ENCODE data around the gene HMX3.

The HMX3 gene

DNA sequence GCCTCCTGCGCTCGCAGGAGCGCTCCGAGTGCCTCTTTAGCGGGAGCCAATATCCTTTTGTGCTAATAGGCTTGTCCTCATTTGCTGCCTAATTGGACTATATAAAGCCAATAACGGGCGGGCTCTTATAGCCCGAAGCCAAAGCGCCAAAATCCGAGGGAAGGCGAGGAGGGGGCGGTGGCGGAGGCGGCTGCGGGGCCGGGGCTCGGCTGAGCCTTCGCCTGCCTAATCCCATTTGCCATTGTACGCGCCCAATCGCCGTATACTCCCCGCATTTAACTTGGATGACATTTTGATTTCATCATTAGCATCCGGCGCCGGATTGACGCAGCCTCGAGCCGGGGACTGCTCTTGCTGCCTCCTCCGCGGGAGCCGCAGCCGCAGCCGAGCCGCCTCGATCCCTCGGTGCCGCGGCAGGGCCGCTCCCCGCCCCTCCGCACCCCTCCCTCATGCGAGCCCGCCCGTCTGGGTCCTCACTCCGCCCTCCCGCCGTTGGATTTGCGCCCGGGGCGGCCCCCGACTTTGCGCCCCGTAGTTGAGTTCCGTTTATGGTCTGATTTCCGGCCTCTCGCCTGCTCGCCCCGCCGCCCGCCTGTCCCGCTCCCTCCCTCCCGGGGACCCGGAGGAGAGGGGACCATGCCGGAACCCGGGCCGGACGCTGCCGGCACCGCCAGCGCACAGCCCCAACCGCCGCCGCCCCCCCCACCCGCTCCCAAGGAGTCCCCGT lies at the start of gene HMX3:
TSS of gene HMX3 (plus strand) at position 556 of the 727 bp plus-strand sequence. CDS start at position 637, 81 bp downstream.
- peak; percentile 63 for DNase-seq

DNA sequence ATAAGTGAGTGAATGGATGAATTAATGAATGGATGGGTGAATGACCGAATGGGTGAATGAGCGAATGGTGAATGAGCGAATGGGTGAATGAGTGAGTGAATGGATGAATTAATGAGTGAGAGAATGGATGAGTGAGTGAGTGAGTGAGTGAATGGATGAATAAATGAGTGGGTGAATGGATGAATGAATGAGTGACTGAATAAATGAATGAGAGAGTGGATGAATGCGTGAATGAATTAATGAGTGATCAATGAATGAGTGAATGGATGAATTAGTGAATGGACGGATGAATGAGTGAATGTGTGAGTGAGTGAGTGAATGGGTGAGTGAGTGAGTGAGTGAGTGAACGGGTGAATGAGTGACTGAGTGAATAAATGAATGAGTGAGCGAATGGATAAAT lies 49.5 kb upstream of the HMX3 start:
- no peak for DNase-seq

DNA sequence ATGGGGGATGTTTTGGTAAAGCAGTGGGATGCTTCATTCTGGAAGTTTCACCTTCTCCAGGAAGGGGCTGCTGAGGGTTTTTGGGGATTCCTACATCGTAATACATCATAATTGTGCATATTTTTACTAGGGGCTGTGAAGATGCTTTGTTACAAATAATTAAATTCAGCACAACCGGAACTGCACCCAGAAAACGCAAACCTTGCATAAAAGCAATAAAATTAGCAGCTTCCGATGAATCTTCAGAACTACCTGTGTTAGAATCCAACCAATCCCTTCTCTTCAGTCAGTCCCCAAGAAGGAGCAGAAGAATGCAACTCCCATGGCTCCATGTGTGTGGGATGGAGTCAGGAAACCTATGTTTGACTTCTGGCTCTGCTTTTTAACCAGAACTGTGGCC lies 48.4 kb upstream of the HMX3 start:
- DNase-seq: no peak

DNA sequence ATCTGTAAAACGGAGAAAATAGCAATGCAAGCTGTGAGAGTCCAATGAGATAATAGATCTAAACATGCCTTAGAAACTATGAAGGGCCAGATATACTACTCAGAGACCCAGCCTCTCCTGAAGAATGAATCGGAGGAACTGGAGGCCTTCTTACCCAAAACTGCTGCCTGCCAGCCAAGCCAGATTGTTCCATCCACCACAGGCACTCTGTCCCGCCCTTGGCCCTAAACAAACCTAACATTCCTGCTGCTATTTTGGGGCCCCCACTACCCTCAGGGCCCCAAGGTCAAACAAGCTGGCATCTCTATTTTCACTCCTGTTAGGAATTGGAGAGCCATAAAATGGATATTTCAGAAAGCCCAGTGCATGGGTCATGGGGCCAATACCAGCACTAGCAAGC lies 48.0 kb upstream of the HMX3 start:
- no peak for DNase-seq

DNA sequence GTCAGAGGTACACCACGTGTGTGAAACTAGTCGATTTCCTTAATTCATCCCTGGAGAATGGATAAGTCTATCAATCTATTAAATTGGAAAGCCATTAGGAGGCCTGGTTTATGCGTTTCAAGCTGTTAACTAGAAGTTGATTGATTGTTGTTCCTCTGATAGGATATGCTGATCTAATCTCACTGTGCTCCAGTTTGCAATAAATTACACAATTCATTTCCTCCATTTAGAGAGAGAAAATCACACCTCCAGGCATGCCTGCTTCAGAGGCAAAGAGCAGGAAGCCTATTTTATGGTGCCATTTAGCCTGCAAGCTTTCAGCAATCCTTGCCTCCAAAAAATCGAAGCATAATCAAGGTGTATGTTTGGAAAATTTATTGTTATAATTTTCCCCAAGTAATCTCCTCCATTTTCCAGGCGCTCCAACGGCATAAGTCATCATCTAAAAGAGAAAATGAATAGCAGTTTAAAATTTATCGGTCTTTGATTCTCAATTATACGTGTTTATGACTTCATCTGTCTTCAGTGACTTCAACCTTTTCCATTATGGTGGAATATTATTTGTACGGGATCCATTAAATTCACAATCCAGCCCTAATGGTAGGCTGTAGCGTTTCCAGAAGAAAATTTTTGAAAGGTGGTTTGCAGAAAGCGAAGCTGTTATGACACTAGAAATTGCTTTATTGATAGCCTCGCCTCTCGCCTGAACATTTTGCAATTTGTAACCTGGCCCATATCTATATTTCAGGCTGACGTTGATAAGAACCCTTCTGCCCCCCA lies 42.9 kb upstream of the HMX3 start:
- no peak for DNase-seq

DNA sequence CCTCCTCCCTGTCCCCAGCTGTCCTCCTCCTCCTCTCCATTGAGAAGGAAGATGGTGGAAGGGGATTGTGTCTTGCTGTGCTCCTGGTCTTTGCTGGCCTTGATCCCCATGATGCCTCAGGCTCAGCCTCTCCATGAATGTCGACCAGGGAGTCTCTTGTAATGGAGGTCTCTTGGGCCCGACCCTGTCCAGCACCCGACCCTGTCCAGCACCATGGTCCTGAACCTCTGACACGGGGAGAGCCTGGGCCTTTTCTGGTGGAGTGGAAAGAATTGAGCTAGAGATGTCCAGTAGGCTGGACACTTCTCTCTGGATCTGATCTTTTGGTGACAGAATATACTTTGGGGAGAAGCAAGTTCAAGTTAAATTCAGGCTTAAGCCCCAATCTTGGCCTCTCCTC lies 42.3 kb upstream of the HMX3 start:
- no peak for DNase-seq

DNA sequence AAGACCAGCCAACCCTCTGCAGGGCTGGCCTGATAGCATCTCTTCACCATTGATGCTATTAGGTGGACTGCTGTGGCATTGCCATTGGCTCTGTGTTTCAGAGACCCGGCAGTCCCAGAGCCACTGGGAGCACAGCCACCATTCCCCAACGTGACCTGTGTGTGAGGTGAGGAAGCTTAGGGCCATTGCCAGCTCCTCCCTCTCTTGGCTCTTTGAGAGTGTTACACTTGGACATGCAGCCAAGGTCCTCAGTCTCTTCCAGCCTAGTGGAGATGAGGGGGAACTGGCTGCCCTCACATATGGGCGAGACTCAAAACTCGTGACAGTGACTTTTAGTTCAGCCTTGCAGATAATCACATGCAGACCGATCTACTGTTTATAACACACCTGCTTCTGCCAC lies 39.3 kb upstream of the HMX3 start:
- no peak for DNase-seq

DNA sequence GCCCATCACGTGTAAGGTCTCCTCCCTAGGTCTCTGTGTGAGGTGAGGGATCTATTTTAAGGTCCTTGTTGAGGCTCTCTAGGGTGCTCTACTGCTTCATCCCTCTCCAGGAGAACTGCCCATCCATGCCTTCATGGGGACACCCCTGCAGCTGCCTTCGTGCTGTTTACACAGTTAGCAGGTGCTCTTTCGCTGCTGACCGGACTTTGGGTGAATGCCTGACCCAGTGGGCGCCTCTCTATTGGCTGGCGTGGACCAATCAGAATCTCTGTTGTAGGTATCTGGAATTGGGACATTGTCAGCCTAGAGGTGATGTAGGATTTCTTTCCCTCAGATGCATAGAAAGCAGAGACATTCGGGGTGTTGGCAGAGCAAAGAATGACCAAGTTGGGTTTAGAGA lies 38.7 kb upstream of the HMX3 start:
- peak; percentile 9 for DNase-seq

DNA sequence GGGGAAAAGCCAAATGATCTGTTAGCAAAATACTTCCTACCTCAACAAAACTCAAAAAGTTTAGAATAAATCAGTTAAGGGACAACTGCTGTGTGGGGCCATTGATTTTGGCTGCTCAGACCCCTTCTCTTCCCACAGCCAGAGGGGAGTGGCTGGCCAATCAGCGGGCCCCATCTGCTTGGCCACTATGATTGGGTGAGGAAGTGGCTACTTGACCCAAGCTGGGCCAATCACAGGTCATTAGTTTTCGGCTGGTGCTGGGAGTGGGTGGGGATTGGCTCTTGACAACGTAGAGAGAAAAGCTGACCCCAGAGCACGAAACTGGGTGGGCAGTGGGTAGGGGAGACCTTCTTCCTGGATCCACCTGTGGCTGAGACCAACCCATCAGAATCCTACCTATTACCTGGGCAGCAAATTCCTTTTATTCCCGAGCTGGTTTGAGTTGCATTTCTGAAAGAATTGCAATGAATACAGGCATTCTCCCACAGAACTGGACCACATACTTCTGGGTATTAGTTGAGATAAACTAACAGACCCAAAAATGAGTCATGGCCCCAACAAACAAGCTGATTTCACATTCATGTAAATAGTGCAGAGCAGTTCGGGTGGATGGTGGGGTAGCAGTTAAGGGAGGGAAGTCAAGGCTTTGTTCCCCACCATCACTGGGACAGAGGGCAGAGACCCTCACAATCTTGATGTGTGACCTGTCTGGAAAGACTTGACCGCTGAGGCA lies 35.6 kb upstream of the HMX3 start:
- DNase-seq: no peak

DNA sequence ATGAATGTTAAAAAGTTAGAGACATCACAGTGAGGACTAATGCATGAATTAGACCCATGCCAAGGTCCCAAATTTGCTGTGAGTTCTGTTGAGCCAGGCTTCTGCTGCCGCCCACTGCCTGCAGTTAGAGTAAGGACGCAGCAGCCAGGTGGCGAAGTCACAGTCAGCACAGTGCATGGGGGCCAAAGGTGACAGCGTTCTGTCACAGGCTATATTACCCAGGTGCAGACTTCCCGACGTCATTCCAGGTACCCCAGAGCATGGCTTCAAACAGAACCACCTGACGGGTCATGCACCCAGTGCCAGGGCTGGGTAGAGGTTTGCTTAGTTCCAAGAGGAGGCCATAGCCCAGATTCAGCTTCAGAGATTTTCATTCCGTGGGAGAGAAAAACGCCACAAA lies 33.9 kb upstream of the HMX3 start:
- DNase-seq: no peak

DNA sequence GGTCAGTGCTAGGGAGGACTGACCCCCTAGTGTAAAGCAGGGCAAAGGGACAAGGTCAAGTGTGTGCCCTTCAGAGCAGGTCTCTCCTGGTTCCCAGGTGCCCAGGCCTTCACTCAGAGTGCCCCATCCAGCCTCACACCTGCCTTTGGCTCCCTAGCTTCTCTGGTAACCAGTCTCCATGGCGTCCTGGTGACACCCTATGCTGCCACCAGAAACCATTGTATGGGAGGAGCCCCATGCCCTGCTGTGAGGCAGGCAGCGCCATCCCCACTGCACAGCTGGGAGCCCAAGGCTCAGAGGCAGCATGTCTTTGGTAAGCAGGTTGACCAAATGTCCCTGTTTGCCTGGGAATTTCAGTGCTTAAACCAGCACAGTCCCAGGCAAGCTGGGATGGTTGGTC lies 33.1 kb upstream of the HMX3 start:
- DNase-seq: peak; percentile 67

DNA sequence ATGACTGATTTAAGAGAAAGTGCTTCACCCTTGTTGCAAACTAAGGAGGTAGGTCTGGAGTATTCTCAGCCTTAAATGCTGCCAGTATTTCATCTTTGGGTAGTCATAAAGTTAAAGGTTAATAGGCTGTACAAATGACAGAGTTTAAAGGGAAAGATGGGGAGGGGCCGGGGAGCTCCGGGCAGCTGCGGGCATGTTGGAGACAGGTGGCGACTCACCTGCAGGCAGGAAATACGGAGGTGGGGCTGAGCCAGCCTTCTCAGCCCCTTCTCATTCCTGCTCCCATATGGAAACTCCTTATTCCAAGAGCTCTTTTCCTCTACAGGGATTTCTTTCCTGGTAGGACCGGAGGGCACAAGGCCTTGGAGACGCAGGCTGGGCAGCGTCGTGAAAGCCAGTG lies 31.8 kb upstream of the HMX3 start:
- peak; percentile 56 for DNase-seq

DNA sequence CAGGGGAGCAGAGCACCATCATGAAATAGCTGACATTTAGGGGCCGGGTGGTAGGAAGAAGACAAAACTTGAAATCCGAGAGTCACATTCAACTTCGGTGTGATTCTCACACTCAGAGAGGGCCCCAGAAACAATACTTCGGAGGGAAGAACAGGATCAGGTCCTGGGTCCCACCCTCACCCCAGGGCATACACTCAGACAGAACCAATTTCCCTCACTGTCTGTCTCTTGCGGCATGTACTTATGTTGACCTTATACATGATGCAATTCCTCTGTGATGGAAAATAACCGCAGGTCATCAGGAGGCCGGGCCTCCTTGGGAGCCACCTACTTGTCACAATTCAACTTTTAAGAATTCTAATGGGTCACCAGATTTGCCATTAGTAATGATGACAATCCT lies 26.3 kb upstream of the HMX3 start:
- DNase-seq: no peak

DNA sequence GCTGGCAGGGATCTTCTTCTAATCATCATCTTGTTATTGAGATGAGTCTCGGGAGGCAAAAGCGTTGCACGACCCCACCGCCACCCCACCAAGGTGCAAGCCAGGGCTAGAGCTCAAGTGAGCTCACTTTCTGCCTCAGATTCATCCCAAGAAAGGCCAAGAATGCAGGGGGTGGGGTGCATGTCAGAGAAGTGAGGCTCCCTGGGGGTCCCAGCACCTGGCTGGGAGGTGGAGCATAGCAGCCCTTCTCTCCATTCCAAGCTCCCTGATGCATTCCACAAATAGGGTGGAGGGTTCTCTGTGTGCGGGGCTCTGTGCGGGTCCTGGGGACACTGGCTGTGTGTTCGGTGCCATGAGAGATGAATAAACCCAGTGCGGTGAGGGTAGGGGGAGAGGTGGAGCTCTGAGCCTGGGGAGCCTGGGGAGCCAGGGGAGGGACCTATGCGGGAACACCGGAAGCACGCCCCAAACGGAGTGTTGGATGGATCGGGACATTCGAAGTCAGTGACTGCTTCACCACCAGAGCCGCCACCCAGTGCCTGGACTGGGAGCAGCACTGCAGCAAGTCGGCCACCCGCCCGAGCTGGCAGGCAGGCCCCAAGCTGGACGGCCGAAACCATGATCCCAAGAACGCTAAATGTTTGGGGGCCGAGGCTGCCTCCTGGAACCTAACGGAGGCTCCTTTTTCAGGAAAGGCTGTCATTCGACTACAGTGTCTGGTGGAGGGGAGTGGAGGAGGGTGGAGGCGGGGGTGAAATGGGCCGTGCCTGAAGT lies 17.9 kb upstream of the HMX3 start:
- peak; percentile 40 for DNase-seq

DNA sequence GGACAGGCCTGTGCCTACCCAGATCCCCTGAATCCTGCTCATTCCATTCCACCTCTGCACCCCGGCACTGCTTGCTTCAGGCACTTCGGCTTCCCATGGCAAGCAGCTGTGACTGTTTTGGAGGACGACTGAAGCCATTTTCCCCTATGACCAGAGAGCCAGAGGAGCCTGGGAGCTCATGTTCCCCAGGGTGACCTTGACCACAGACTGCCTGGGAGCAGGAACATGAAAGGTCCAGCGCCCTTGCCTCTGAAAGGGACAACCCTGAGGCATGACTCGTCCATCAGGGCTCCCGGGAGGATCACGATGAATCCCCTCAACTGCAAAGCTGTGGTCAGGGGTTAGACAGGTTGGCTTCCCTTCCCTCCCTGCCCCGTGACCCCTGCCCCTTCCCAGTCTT lies 16.7 kb upstream of the HMX3 start:
- no peak for DNase-seq

DNA sequence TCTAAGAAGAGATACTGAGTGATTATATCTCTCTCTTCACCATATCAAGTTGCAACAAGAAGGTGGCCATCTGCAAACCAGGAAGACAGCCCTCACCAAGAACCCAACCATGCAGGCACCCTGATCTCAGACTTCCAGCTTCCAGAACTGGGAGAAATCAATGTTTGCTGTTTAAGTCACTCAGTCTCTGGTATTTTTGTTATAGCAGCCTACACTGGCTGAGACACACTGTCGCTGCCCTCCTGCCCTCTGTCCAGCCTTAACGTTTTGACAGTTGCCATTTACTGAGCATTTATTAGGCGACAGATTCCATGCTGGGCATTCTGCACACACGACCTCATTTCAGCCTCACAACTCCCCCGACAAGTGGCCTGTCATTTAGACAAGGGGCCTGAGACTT lies 9.5 kb upstream of the HMX3 start:
- DNase-seq: no peak

DNA sequence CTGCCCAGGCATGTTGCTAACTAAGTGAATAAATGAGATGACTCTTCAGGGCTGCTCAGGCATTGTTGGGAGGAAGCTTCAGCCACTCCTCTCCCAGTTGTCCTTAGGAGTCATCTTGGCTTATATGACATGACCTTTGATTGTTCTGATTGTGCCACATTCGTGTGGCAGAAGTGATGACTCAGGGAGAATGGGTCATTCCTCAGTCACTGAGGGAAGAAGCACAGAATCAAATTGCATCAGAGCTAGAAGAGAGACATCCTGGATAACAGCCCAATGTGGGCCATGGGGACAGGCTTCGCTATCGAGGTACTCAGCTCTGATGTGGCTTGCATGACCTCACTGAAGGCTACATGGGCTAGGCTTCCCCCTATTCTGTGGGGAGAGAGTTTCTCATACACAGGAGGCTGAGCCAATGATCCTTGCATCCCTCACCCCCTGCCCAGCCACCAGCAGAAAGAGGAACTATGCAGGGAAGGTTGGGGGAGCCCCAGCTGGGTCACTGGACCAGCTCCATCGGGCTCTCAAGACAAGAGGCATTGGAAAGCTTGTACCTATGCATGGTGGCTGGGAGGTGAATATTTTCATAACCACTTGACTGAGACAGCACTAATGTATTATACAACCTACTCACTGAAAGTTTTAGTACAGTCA lies 6.0 kb upstream of the HMX3 start:
- DNase-seq: no peak

DNA sequence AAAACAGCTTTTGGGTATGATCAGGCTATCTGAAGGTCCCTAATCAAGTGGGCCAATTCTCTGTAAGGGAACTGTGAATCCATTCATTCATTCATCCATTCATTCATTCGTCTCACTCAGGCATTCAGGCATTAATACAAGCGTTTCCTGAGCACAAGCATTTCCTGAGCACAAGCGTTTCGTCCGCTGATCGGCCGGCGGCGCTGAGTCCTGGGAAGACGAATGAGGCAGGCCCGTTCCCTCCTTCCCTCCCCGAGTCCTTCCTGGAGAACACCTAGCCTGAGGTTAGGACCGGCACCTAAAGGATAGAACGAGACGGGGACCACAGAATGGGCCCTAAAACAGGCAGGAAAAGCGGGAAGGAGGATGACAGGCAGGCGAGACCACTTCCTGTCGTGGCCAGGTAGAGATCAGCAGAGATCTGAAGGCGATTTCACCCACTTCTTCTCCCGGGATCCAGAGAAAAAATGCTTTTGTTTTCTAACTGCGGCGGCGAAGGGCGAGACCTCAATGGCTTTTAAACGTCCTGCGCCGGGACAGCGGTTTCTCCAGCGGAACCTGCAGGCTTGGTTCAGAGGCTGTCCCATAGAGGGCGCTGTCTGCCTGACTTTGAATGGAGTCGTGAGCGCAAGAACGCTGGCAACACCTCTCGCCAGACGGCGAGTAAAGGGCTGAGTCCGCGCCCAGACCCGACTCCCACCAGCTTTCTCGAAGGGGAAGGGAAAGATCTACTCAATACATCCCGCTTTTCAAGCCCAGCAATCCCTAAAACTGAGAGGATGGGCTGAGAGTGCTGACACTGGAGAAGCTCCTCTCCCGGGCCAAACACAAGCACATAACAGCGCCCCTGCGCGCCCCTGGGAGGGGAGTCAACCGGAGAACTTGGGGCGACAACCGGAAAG lies 2.9 kb upstream of the HMX3 start:
- peak; percentile 74 for DNase-seq

DNA sequence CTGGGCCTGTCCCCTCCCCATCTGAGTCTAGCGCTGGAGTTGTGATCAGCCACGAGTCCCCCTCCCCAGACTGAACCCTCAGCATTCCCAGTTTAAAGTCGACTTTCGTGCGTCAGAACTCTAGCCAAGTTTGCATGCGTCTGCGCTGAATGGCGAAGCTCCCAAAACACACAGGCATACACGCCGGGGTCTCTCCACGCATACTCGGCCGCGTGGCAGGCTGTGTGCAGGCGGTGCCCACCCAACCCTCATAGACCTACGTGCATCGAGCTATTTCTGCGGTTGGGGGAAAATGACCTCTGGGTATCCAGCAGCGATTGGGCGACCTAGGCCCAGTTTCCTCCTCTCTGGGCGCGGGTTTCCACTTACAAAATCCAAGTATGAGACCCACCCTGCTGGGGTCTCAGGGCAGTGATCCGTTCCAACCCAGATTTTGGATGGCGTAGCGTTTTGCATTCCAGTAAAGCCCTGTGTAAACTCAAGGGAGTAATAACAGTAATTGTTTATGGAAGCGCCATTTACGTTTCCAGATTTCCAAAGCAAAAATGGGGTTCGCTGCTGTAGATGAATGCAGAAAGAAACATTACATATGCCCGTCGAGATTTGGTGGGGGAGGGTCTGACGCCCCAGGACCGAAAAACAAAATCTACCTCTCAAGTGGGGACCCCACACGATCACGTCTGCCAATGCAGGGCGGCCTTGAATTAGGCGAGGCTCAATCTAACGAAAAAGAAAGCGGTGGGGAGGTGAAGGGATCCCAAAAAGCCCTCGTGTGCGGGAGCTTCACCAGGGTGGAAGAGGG lies 2.0 kb upstream of the HMX3 start:
- no peak for DNase-seq

DNA sequence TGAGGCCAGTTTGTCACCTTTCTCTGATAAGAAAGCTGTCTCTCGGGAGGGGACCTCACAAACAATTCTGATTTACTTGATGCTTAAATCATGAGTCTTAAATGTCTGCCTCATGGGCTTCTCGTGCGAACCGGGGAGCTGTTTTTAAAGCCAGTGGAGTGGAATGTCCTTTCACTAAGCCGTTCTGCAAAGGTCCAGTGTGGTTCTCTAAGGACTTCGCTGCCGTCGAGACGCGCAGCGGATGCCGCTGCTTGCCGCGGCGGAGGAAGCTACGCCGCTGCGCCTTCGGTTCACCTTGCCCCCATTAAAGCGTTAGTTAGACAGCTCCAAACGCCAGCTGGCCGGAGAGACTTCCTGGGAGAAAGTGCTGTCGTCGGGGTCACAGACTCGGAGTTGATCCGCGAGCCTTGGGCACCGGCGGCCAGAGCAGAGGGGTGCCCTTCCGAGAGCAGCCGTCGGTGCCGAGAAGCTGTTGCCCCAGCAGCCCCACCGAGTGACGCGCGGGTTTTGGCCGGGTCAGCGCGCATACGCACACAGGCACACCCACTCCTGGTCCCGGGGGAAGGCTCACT lies 1.3 kb upstream of the HMX3 start:
- no peak for DNase-seq
